GM18505 (cell line): ENCODE measurements around the gene PNKD.

Experiments used
- ATAC-seq: cut with Tn5 transposase; IDR thresholded peaks from one replicate; pipeline ENCODE4 v1.9.1; 2021; ENCODE audit not compliant: unreplicated experiment
- POLR2A ChIP-seq: IDR thresholded peaks from 4 replicates; pipeline ENCODE4 v1.6.1; 2011; ENCODE audit warnings: borderline replicate concordance; ENCODE audit not compliant: insufficient read depth, insufficient read length; ENCODE audit errors: extremely low read depth

Gene PNKD

GRCh38 chr2:218289639-218290315 lies 19.5 kb downstream of the PNKD start:
- no peak for ATAC-seq

GRCh38 chr2:218290316-218291261 lies 20.3 kb downstream of the PNKD start:
- ATAC-seq, result peak; percentile 41

More at GRCh38 chr2:218289639-218290315, 19.5 kb downstream of the PNKD start:
- no peak for TF ChIP-seq POLR2A

GRCh38 chr2:218291318-218292047 lies 21.2 kb downstream of the PNKD start:
- TF ChIP-seq POLR2A, result no peak
- ATAC-seq, result no peak

More at GRCh38 chr2:218290316-218291261, 20.3 kb downstream of the PNKD start:
- no peak for TF ChIP-seq POLR2A

- ATAC-seq, result peak; percentile 73
- peak; percentile 52 for TF ChIP-seq POLR2A
Measured at GRCh38 chr2:218292048-218293014, 22.0 kb downstream of the PNKD start, which contains the start of gene TMBIM1. TMBIM1 (minus strand) TSS chr2:218292503; CDS start chr2:218282141, 10,362 bp downstream.

GRCh38 chr2:218293715-218294429 lies 23.6 kb downstream of the PNKD start:
- ATAC-seq, result no peak
- TF ChIP-seq POLR2A, result no peak

GRCh38 chr2:218294430-218295022 lies 24.2 kb downstream of the PNKD start:
- no peak for TF ChIP-seq POLR2A
- ATAC-seq, result no peak

GRCh38 chr2:218295029-218295428 lies 24.7 kb downstream of the PNKD start:
- no peak for TF ChIP-seq POLR2A
- ATAC-seq, result no peak

GRCh38 chr2:218296200-218296599 lies 25.9 kb downstream of the PNKD start:
- TF ChIP-seq POLR2A, result no peak

GRCh38 chr2:218296847-218297246 lies 26.5 kb downstream of the PNKD start:
- TF ChIP-seq POLR2A, result no peak
- no peak for ATAC-seq

More at GRCh38 chr2:218296200-218296599, 25.9 kb downstream of the PNKD start:
- no peak for ATAC-seq

GRCh38 chr2:218298314-218298875 lies 28.1 kb downstream of the PNKD start:
- TF ChIP-seq POLR2A, result no peak
- no peak for ATAC-seq

- ATAC-seq, result no peak
- TF ChIP-seq POLR2A, result no peak
Measured at GRCh38 chr2:218300141-218300540, 29.8 kb downstream of the PNKD start.

GRCh38 chr2:218301176-218301819 lies 31.0 kb downstream of the PNKD start:
- no peak for TF ChIP-seq POLR2A
- ATAC-seq, result peak; percentile 79
